SK-N-SH (cell line): ENCODE results near the gene SPSB1. TPM values are rescaled to one million over a fixed set of nuclear protein-coding genes. Genes with fewer than 3 reads are reported as not detected.

Experiments
- CTCF ChIA-PET: fragments of 300-600, 350-600 bp; formaldehyde crosslinking; extraction: SDS; loops from one replicate; lab custom pipeline; 2021; lab: Yijun Ruan, JAX
- POLR2A ChIA-PET: fragments of 350-600 bp; sonication (Branson Sonifier 250); formaldehyde crosslinking; extraction: SDS; loops from one replicate; lab custom pipeline; 2020; ENCODE audit warnings: antibody characterized with exemption, inconsistent platforms; lab: Yijun Ruan, JAX
- DNase-seq: peaks from one replicate; pipeline ENCODE4 v3.0.0; 2012
- H2AFZ ChIP-seq: fragments of 200-600 bp; sonication (generic); 2 replicates; pipeline ENCODE4 v1.8.1; 2016; ENCODE audit warnings: antibody characterized with exemption, mild to moderate bottlenecking, low read depth
- H3F3A ChIP-seq: fragments of 200-600 bp; sonication (generic); replicated peaks from 2 replicates; pipeline ENCODE3; 2016; ENCODE audit warnings: antibody characterized with exemption, mild to moderate bottlenecking; ENCODE audit not compliant: insufficient read depth
- H3K27ac ChIP-seq, 2 experiments: fragments of 200-500 bp in 1 of 2; fragments of 200-600 bp in 1 of 2; sonication (Bioruptor generic) in 1 of 2; sonication (generic), shearing (Covaris generic) in 1 of 2; 2 replicates each; pipeline versions ENCODE4 v1.5.1 to v1.6.1; 2014 to 2016; ENCODE audit warnings: low read depth in 2 of 2, inconsistent platforms in 1 of 2, low read length in 1 of 2, mild to moderate bottlenecking in 1 of 2, mixed read lengths in 1 of 2
- H3K27me3 ChIP-seq: fragments of 200-600 bp; sonication (generic), shearing (Covaris generic); 2 replicates; pipeline ENCODE4 v1.6.1; 2016; ENCODE audit warnings: mixed run types; ENCODE audit not compliant: insufficient read depth
- H3K36me3 ChIP-seq, 2 experiments: fragments of 200-500 bp in 1 of 2; fragments of 200-600 bp in 1 of 2; sonication (Bioruptor generic) in 1 of 2; sonication (generic) in 1 of 2; replicated peaks in 1 of 2; 2 replicates each; pipeline versions ENCODE3 to v1.5.1; 2014 to 2016; ENCODE audit warnings: low read length in 1 of 2, mild to moderate bottlenecking in 1 of 2; ENCODE audit not compliant: insufficient read depth in 2 of 2, control insufficient read depth in 1 of 2
- H3K4me1 ChIP-seq, 2 experiments: fragments of 200-500 bp in 1 of 2; fragments of 200-600 bp in 1 of 2; sonication (Bioruptor generic) in 1 of 2; sonication (generic), shearing (Covaris generic) in 1 of 2; 2 replicates each; pipeline versions ENCODE4 v1.5.1 to v1.6.1; 2014 to 2016; ENCODE audit warnings: low read depth in 1 of 2, low read length in 1 of 2, mixed run types in 1 of 2; ENCODE audit not compliant: insufficient read depth in 2 of 2, control insufficient read depth in 1 of 2
- H3K4me2 ChIP-seq: fragments of 200-600 bp; sonication (generic), shearing (Covaris generic); 2 replicates; pipeline ENCODE4 v1.6.1; 2017; ENCODE audit warnings: mixed run types
- H3K4me3 ChIP-seq, 2 experiments: fragments of 200-500 bp in 1 of 2; fragments of 200-600 bp in 1 of 2; sonication (Bioruptor generic) in 1 of 2; sonication (generic), shearing (Covaris generic) in 1 of 2; 2 replicates each; pipeline versions ENCODE4 v1.5.1 to v1.8.1; 2014 to 2016; ENCODE audit warnings: low read depth in 2 of 2, inconsistent platforms in 1 of 2, low read length in 1 of 2, mild to moderate bottlenecking in 1 of 2, mixed read lengths in 1 of 2, moderate library complexity in 1 of 2
- H3K79me2 ChIP-seq: fragments of 200-600 bp; sonication (generic); 2 replicates; pipeline ENCODE4 v1.8.1; 2017; ENCODE audit warnings: mild to moderate bottlenecking; ENCODE audit not compliant: insufficient read depth
- H3K9ac ChIP-seq: fragments of 200-600 bp; sonication (generic); 2 replicates; pipeline ENCODE4 v1.6.1; 2017; ENCODE audit warnings: mixed run types
- H3K9me2 ChIP-seq: fragments of 200-600 bp; sonication (generic); 2 replicates; pipeline ENCODE4 v1.6.1; 2017; ENCODE audit warnings: mixed run types
- H3K9me3 ChIP-seq: fragments of 200-600 bp; sonication (generic); 2 replicates; pipeline ENCODE4 v1.6.1; 2017; ENCODE audit warnings: mixed run types, mild to moderate bottlenecking, moderate library complexity
- H4K20me1 ChIP-seq: fragments of 200-600 bp; sonication (generic); 2 replicates; pipeline ENCODE4 v1.6.1; 2017; ENCODE audit warnings: mild to moderate bottlenecking, mixed run types; ENCODE audit not compliant: insufficient read depth
- ELF1 ChIP-seq: IDR thresholded peaks from 2 replicates; pipeline ENCODE4 v1.4.0; 2012
- FOXM1 ChIP-seq: IDR thresholded peaks from 2 replicates; pipeline ENCODE4 v1.4.0; 2012; ENCODE audit warnings: low read depth, mild to moderate bottlenecking
- GATA2 ChIP-seq: sonication (generic); formaldehyde crosslinking; IDR thresholded peaks from 2 replicates; pipeline ENCODE4 v1.5.0; 2020; ENCODE audit warnings: mild to moderate bottlenecking, missing genetic modification reagents
- MAX ChIP-seq: IDR thresholded peaks from 2 replicates; pipeline ENCODE4 v1.4.0; 2012; ENCODE audit warnings: low read depth
- MXI1 ChIP-seq: IDR thresholded peaks from 2 replicates; pipeline ENCODE4 v1.6.1; 2012; ENCODE audit warnings: mild to moderate bottlenecking, low read depth, low read length, improper control_type of control experiment
- NFIC ChIP-seq: IDR thresholded peaks from 2 replicates; pipeline ENCODE4 v1.4.0; 2012; ENCODE audit warnings: borderline replicate concordance
- NRF1 ChIP-seq: IDR thresholded peaks from 2 replicates; pipeline ENCODE4 v1.6.1; 2012; ENCODE audit warnings: low read depth, mild to moderate bottlenecking, low read length
- REST ChIP-seq: IDR thresholded peaks from 2 replicates; pipeline ENCODE4 v1.6.1; 2012; ENCODE audit warnings: mild to moderate bottlenecking, low read depth, low read length, moderate library complexity
- RXRA ChIP-seq: IDR thresholded peaks from 2 replicates; pipeline ENCODE4 v1.4.0; 2012; ENCODE audit warnings: low read depth, mild to moderate bottlenecking, borderline replicate concordance
- TAF1 ChIP-seq: IDR thresholded peaks from 2 replicates; pipeline ENCODE4 v1.6.1; 2012; ENCODE audit warnings: low read depth, mild to moderate bottlenecking, low read length, moderate library complexity, borderline replicate concordance
- USF2 ChIP-seq: fragments of 150-350 bp; IDR thresholded peaks from 2 replicates; pipeline ENCODE4 v1.6.1; 2017; ENCODE audit warnings: antibody characterized with exemption, low read length, low read depth, borderline replicate concordance
- WGBS: methylation state at CpG from one replicate; pipeline ENCODE4 v1.1.6; 2017; ENCODE audit warnings: low lambda C conversion rate; 5-methylcytosine and 5-hydroxymethylcytosine counted together
- polyA plus RNA-seq, 3 experiments: library from polyadenylated mRNA; depleted of rRNA; stranded (reverse); fragments of >200 nt; gene quantifications; 2 replicates each; pipeline ENCODE4 v1.2.3, GENCODE V29; 2012

SPSB1 gene
- polyA plus RNA-seq, 1 of the 3 experiments (the other 2 are of a cell fraction), result 9.2 TPM

- peaks cover 34% of the 10 kb centered on the region for H3K79me2 ChIP-seq
- 0 out of 2 replicates have a peak, but pooled peaks cover 5% of the 10 kb centered on the region for H3K9me3 ChIP-seq
- POLR2A ChIA-PET, result no interaction called here
- TF ChIP-seq TAF1, result no peak
- TF ChIP-seq USF2, result no peak
- TF ChIP-seq NFIC, result 0 out of 2 replicates have a peak, but pooled peaks have one; percentile 17
- peaks cover 33% of the 10 kb centered on the region for H3F3A ChIP-seq
- WGBS, result 20% methylated on average over 8 of the region's 13 CpGs
- H3K9ac ChIP-seq, result peak overlapping the region; percentile 16; the same call in 1 of the 2 replicates
- no peaks in the 10 kb centered on the region for H3K36me3 ChIP-seq
- peak overlapping the region; percentile 85 for H3K4me2 ChIP-seq
- peak; percentile 54 for DNase-seq
- H2AFZ ChIP-seq, result peak overlapping the region; percentile 70; the same call in 1 of the 2 replicates
- H3K4me1 ChIP-seq, result peaks cover 7 to 15% of the 10 kb centered on the region in 2 experiments; a peak in 1 of 4 replicates
- CTCF ChIA-PET, result interaction anchor here (0.6 to 4.5 kb wide), 6 partner anchors 15 to 199 kb away, joined by 3 to 38 read pairs (median 4); no protein-coding TSS in a partner anchor
- no peaks in the 10 kb centered on the region for H3K9me2 ChIP-seq
- peak overlapping the region; percentile 48 to 62 for H3K4me3 ChIP-seq
- H4K20me1 ChIP-seq, result peaks cover 16% of the 10 kb centered on the region
- no peaks in the 10 kb centered on the region for H3K27me3 ChIP-seq
- peak overlapping the region in 1 of 2 experiments; percentile 49; a peak in 1 of 4 replicates for H3K27ac ChIP-seq
Observed at GRCh38 chr1:9291914-9292360, 757 bp upstream of the SPSB1 start.

GRCh38 chr1:9293241-9293532 is 493 bp downstream of the SPSB1 start:
- Histone ChIP-seq H3K4me2 (peak overlapping the region; percentile 84; the same call in 1 of the 2 replicates), H3K4me3 (peak overlapping the region; percentile 48 to 81), H4K20me1 (peaks cover 16% of the 10 kb centered on the region), H3K36me3 (no peaks in the 10 kb centered on the region)
- DNase-seq, result peak; percentile 79
- TF ChIP-seq MAX (no peak), MXI1 (no peak), RXRA (no peak)
- TF ChIP-seq, all 33 proteins: peak for 0
- H3K9ac ChIP-seq, result peak overlapping the region; percentile 76; the same call in 1 of the 2 replicates
- H3K79me2 ChIP-seq, result peaks cover 46% of the 10 kb centered on the region
- POLR2A ChIA-PET, result no interaction called here
- peak overlapping the region in 1 of 2 experiments; percentile 24; a peak in 1 of 4 replicates for H3K27ac ChIP-seq
- peak overlapping the region; percentile 56; the same call in 1 of the 2 replicates for H2AFZ ChIP-seq
- H3K9me3 ChIP-seq, result 0 out of 2 replicates have a peak, but pooled peaks cover 4% of the 10 kb centered on the region
- H3K9me2 ChIP-seq, result no peaks in the 10 kb centered on the region
- H3K27me3 ChIP-seq, result no peaks in the 10 kb centered on the region
- CTCF ChIA-PET, result no interaction called here
- WGBS, result 0% methylated on average over 2 of the region's 43 CpGs
- H3F3A ChIP-seq, result peaks cover 33% of the 10 kb centered on the region
- peaks cover 7 to 15% of the 10 kb centered on the region in 2 experiments; a peak in 1 of 4 replicates for H3K4me1 ChIP-seq

GRCh38 chr1:9293533-9294404 is 1.1 kb downstream of the SPSB1 start:
- Histone ChIP-seq H3K9ac (peak overlapping the region; percentile 76; the same call in 1 of the 2 replicates), H3K36me3 (no peaks in the 10 kb centered on the region), H3K9me3 (no peaks in the 10 kb centered on the region), H3K9me2 (no peaks in the 10 kb centered on the region), H3K4me3 (peak overlapping the region; percentile 48 to 81), H2AFZ (peak overlapping the region; percentile 56; the same call in 1 of the 2 replicates), H4K20me1 (peaks cover 16% of the 10 kb centered on the region), H3K4me1 (peaks cover 7 to 15% of the 10 kb centered on the region in 2 experiments; a peak in 1 of 4 replicates), H3K4me2 (peak overlapping the region; percentile 84), H3K27ac (peak overlapping the region in 1 of 2 experiments; percentile 52; a peak in 1 of 4 replicates), H3K27me3 (no peaks in the 10 kb centered on the region), H3K79me2 (peaks cover 51% of the 10 kb centered on the region), H3F3A (peaks cover 33% of the 10 kb centered on the region)
- CTCF ChIA-PET, result no interaction called here
- WGBS, result 7% methylated on average over 27 of the region's 41 CpGs
- POLR2A ChIA-PET, result no interaction called here
- DNase-seq, result no peak
- TF ChIP-seq REST (no peak), GATA2 (CRISPR knock-in tag) (no peak), MXI1 (no peak), ELF1 (no peak), NRF1 (no peak), FOXM1 (no peak)
